Loucy (cell line): ENCODE results near the gene KRTAP29-1.

Source experiments
- H2AFZ ChIP-seq: fragments of 200-600 bp; sonication (generic); 2 replicates; pipeline ENCODE4 v1.6.0; 2016; ENCODE audit warnings: antibody characterized with exemption, mild to moderate bottlenecking, low read length, moderate library complexity
- H3F3A ChIP-seq: fragments of 200-600 bp; 2 replicates; pipeline ENCODE4 v1.6.0; 2016; ENCODE audit warnings: antibody characterized with exemption, low read depth, mild to moderate bottlenecking
- H3K27me3 ChIP-seq: fragments of 200-600 bp; sonication (generic); 2 replicates; pipeline ENCODE4 v1.6.1; 2014; ENCODE audit warnings: low read length, mild to moderate bottlenecking; ENCODE audit not compliant: insufficient read depth, poor library complexity, severe bottlenecking
- H3K36me3 ChIP-seq: fragments of 200-600 bp; sonication (generic); 2 replicates; pipeline ENCODE4 v1.6.1; 2016; ENCODE audit warnings: low read length; ENCODE audit not compliant: insufficient read depth
- H3K4me1 ChIP-seq: fragments of 200-600 bp; sonication (generic); 2 replicates; pipeline ENCODE4 v1.5.1; 2014; ENCODE audit warnings: low read length, mild to moderate bottlenecking; ENCODE audit not compliant: insufficient read depth, poor library complexity, severe bottlenecking
- H3K4me2 ChIP-seq: fragments of 200-600 bp; sonication (generic); 2 replicates; pipeline ENCODE4 v1.6.0; 2014; ENCODE audit warnings: antibody characterized with exemption, low read length, low read depth, mild to moderate bottlenecking; ENCODE audit not compliant: poor library complexity, severe bottlenecking
- H3K4me3 ChIP-seq: fragments of 200-600 bp; sonication (generic); 2 replicates; pipeline ENCODE4 v1.5.1; 2014; ENCODE audit warnings: low read length, mild to moderate bottlenecking, mixed read lengths; ENCODE audit not compliant: poor library complexity, severe bottlenecking
- H3K79me2 ChIP-seq: fragments of 200-600 bp; sonication (generic); 2 replicates; pipeline ENCODE4 v1.6.1; 2014; ENCODE audit warnings: low read length; ENCODE audit not compliant: insufficient read depth
- H3K9ac ChIP-seq: fragments of 200-600 bp; sonication (generic); 2 replicates; pipeline ENCODE4 v1.6.0; 2014; ENCODE audit warnings: mild to moderate bottlenecking, low read depth, low read length, moderate library complexity; ENCODE audit not compliant: poor library complexity, severe bottlenecking
- H3K9me2 ChIP-seq: fragments of 200-600 bp; sonication (generic); replicated peaks from 2 replicates; pipeline ENCODE4 v1.6.1; 2016; ENCODE audit warnings: low read depth, low read length, mixed read lengths
- H3K9me3 ChIP-seq: fragments of 200-600 bp; sonication (generic); 2 replicates; pipeline ENCODE4 v1.6.1; 2014; ENCODE audit warnings: mild to moderate bottlenecking, antibody characterized with exemption, low read length, low read depth; ENCODE audit not compliant: insufficient read depth
- H4K20me1 ChIP-seq: fragments of 200-600 bp; sonication (generic); 2 replicates; pipeline ENCODE4 v1.6.0; 2014; ENCODE audit warnings: antibody characterized with exemption, low read length, mild to moderate bottlenecking; ENCODE audit not compliant: insufficient read depth, poor library complexity, severe bottlenecking
- CTCF ChIP-seq: fragments of 200-600 bp; sonication (generic); conservative IDR thresholded peaks from 2 replicates; pipeline ENCODE4 v1.5.1; 2014; ENCODE audit warnings: mild to moderate bottlenecking, antibody characterized with exemption, low read length
- EZH2phosphoT487 ChIP-seq: fragments of 200-600 bp; IDR thresholded peaks from 2 replicates; pipeline ENCODE4 v1.6.1; 2018; ENCODE audit warnings: antibody characterized with exemption, mild to moderate bottlenecking, moderate library complexity, borderline replicate concordance

KRTAP29-1 gene

GRCh38 chr17:41302981-41303380 lies 330 bp upstream of the KRTAP29-1 start:
- Histone ChIP-seq H3K79me2 (no peaks in the 10 kb centered on the region), H3K9ac (no peak overlapping the region), H4K20me1 (no peaks in the 10 kb centered on the region), H3K27me3 (no peaks in the 10 kb centered on the region), H3F3A (peaks cover 2% of the 10 kb centered on the region; the same call in 1 of the 2 replicates), H3K9me3 (no peaks in the 10 kb centered on the region), H2AFZ (no peak overlapping the region), H3K4me2 (no peak overlapping the region), H3K9me2 (no peaks in the 10 kb centered on the region), H3K4me1 (peaks cover 26% of the 10 kb centered on the region), H3K36me3 (no peaks in the 10 kb centered on the region), H3K4me3 (no peak overlapping the region)
- TF ChIP-seq CTCF (no peak), EZH2phosphoT487 (no peak)

GRCh38 chr17:41301204-41301790 lies 1.4 kb downstream of the KRTAP29-1 start:
- Histone ChIP-seq H3K9me2 (no peaks in the 10 kb centered on the region), H3K36me3 (no peaks in the 10 kb centered on the region), H3K79me2 (no peaks in the 10 kb centered on the region), H3F3A (no peaks in the 10 kb centered on the region), H3K27me3 (no peaks in the 10 kb centered on the region), H3K4me3 (no peak overlapping the region), H4K20me1 (no peaks in the 10 kb centered on the region), H2AFZ (peak overlapping the region; percentile 67), H3K4me1 (peaks cover 9% of the 10 kb centered on the region), H3K9ac (no peak overlapping the region), H3K4me2 (no peak overlapping the region), H3K9me3 (no peaks in the 10 kb centered on the region)
- TF ChIP-seq EZH2phosphoT487 (no peak), CTCF (no peak)

- peaks cover 7% of the 10 kb centered on the region for H3K4me1 ChIP-seq
- H2AFZ ChIP-seq = no peak overlapping the region
- no peaks in the 10 kb centered on the region for H3K27me3 ChIP-seq
- TF ChIP-seq EZH2phosphoT487 = no peak
- no peak for TF ChIP-seq CTCF
- H3K79me2 ChIP-seq = no peaks in the 10 kb centered on the region
- H3K9ac ChIP-seq = no peak overlapping the region
- H4K20me1 ChIP-seq = no peaks in the 10 kb centered on the region
- no peak overlapping the region for H3K4me3 ChIP-seq
- H3K4me2 ChIP-seq = no peak overlapping the region
- no peaks in the 10 kb centered on the region for H3K9me3 ChIP-seq
- no peaks in the 10 kb centered on the region for H3F3A ChIP-seq
- no peaks in the 10 kb centered on the region for H3K36me3 ChIP-seq
- no peaks in the 10 kb centered on the region for H3K9me2 ChIP-seq
Measured at GRCh38 chr17:41298458-41299135, 4.1 kb downstream of the KRTAP29-1 start.
